K562 (cell line): ENCODE measurements around the gene USP32. TPM values are rescaled to one million over a fixed set of nuclear protein-coding genes. Genes with fewer than 3 reads are reported as not detected.
A peak's percentile ranks its signal among the peaks of the same experiment; 100 is the strongest.

ENCODE experiments used
- ATAC-seq: fragments of 200-7000 bp; cut with Tn5 transposase; 3 replicates; pipeline ENCODE4 v1.9.1; 2020; ENCODE audit warnings: moderate library complexity
- BruUV-seq: library from RNA; stranded (reverse); fragments of 400-500 nt; replicated peaks from 2 replicates; lab custom pipeline; 2021; lab: Mats Ljungman, UMichigan
- CTCF ChIA-PET: fragments of 300-600 bp; formaldehyde crosslinking; extraction: SDS; loops from one replicate; lab custom pipeline; 2021; ENCODE audit warnings: low intra/inter-chr PET ratio; lab: Yijun Ruan, JAX
- POLR2A ChIA-PET: fragments of 300-600, 350-650 bp; sonication (Branson Sonifier 250); formaldehyde crosslinking; extraction: SDS; loops from one replicate; lab custom pipeline; 2021; ENCODE audit warnings: antibody characterized with exemption, inconsistent platforms; lab: Yijun Ruan, JAX
- DNase-seq, 4 experiments: peaks; one replicate each; pipeline versions ENCODE4 v3.0.0 to v3.0.0-alpha.2; 2011 to 2018; ENCODE audit warnings: low spot score in 3 of 4, mixed read lengths in 3 of 4; ENCODE audit errors: extremely low read depth in 1 of 4
- FAIRE-seq: peaks from 2 replicates; lab custom pipeline; 2011; peaks lifted over from hg19 to GRCh38; lab: Jason Lieb, UNC
- H2AFZ ChIP-seq: 2 replicates; pipeline ENCODE4 v1.6.0; 2011; ENCODE audit warnings: low read depth, low read length, control low read depth, inconsistent platforms
- H3K27ac ChIP-seq: fragments of 200-600 bp; 3 replicates; pipeline ENCODE4 v1.8.0; 2011; ENCODE audit warnings: low read depth, mild to moderate bottlenecking, control low read depth, inconsistent platforms, low read length, moderate library complexity, mixed read lengths; ENCODE audit errors: extremely low read depth
- H3K27me3 ChIP-seq, 2 experiments: fragments of 300-600 bp in 1 of 2; 2 replicates in 1 of 2; 3 replicates in 1 of 2; pipeline versions ENCODE4 v1.6.0 to v1.8.0; 2011; ENCODE audit warnings: inconsistent platforms in 2 of 2, low read length in 2 of 2, mild to moderate bottlenecking in 1 of 2, mixed read lengths in 1 of 2, moderate library complexity in 1 of 2; ENCODE audit not compliant: control insufficient read depth in 2 of 2, insufficient read depth in 2 of 2
- H3K36me3 ChIP-seq: fragments of 300-600 bp; 3 replicates; pipeline ENCODE4 v1.8.0; 2011; ENCODE audit warnings: mild to moderate bottlenecking, low read length, inconsistent platforms; ENCODE audit not compliant: control insufficient read depth, insufficient read depth
- H3K4me1 ChIP-seq, 2 experiments: fragments of 200-600 bp in 1 of 2; replicated peaks in 1 of 2; 2 replicates in 1 of 2; 3 replicates in 1 of 2; pipeline versions ENCODE4 v1.5.1 to v1.8.0; 2011; ENCODE audit warnings: inconsistent platforms in 2 of 2, low read length in 2 of 2, mild to moderate bottlenecking in 1 of 2, mixed read lengths in 1 of 2, moderate library complexity in 1 of 2; ENCODE audit not compliant: control insufficient read depth in 2 of 2, insufficient read depth in 2 of 2
- H3K4me2 ChIP-seq: 2 replicates; pipeline ENCODE4 v1.6.1; 2011; ENCODE audit warnings: low read length, control low read depth, inconsistent platforms, mixed read lengths; ENCODE audit not compliant: insufficient read depth
- H3K4me3 ChIP-seq: fragments of 200-600 bp; sonication (generic), shearing (Covaris generic); 2 replicates; pipeline ENCODE4 v1.5.1; 2016; ENCODE audit warnings: control low read depth, inconsistent platforms
- H3K79me2 ChIP-seq: fragments of 200-600 bp; 3 replicates; pipeline ENCODE4 v1.8.0; 2011; ENCODE audit warnings: low read length, inconsistent platforms; ENCODE audit not compliant: control insufficient read depth, insufficient read depth
- H3K9ac ChIP-seq, 2 experiments: 2 replicates each; pipeline versions ENCODE4 v1.6.0 to v1.6.1; 2011; ENCODE audit warnings: low read depth in 2 of 2, low read length in 2 of 2, control low read depth in 1 of 2, inconsistent platforms in 1 of 2, mild to moderate bottlenecking in 1 of 2, mixed read lengths in 1 of 2; ENCODE audit not compliant: insufficient read depth in 1 of 2
- H3K9me1 ChIP-seq: one replicate; pipeline ENCODE4 v1.6.0; 2011; ENCODE audit warnings: inconsistent platforms, mild to moderate bottlenecking, low read length, moderate library complexity; ENCODE audit not compliant: control insufficient read depth, insufficient read depth
- H3K9me3 ChIP-seq: replicated peaks from 2 replicates; pipeline ENCODE4 v1.5.1; 2011; ENCODE audit warnings: low read depth, low read length, inconsistent platforms; ENCODE audit not compliant: control insufficient read depth, insufficient read depth
- H4K20me1 ChIP-seq: replicated peaks from 2 replicates; pipeline ENCODE4 v1.6.1; 2011; ENCODE audit warnings: low read length, inconsistent platforms, mixed read lengths; ENCODE audit not compliant: control insufficient read depth, insufficient read depth
- ADNP ChIP-seq: fragments of 200-800 bp; sonication (Bioruptor generic); IDR thresholded peaks from 2 replicates; pipeline ENCODE4 v1.6.1; 2016; ENCODE audit warnings: missing genetic modification characterization, missing compliant biosample characterization
- BCOR ChIP-seq: fragments of 450-650 bp; IDR thresholded peaks from 2 replicates; pipeline ENCODE4 v1.6.1; 2016
- ESRRA ChIP-seq: fragments of 450-650 bp; IDR thresholded peaks from 2 replicates; pipeline ENCODE4 v1.6.1; 2014; ENCODE audit warnings: low read depth, mild to moderate bottlenecking, moderate library complexity, borderline replicate concordance
- GABPB2 ChIP-seq: fragments of 250-450 bp; sonication (Bioruptor Pico); conservative IDR thresholded peaks from 2 replicates; pipeline ENCODE4 v1.5.1; 2021; ENCODE audit warnings: mild to moderate bottlenecking
- KDM1A ChIP-seq, 2 experiments: fragments of 450-650 bp; IDR thresholded peaks; 2 replicates each; pipeline ENCODE4 v1.6.1; 2016; ENCODE audit warnings: mild to moderate bottlenecking in 2 of 2
- L3MBTL2 ChIP-seq: fragments of 450-650 bp; IDR thresholded peaks from 2 replicates; pipeline ENCODE4 v1.6.1; 2016; ENCODE audit warnings: mild to moderate bottlenecking, moderate library complexity
- RBM25 ChIP-seq: fragments of 200-400 bp; formaldehyde crosslinking; IDR thresholded peaks from 2 replicates; pipeline ENCODE4 v1.6.1; 2018; ENCODE audit warnings: low read length, low read depth, moderate library complexity; ENCODE audit not compliant: severe bottlenecking
- SMARCA5 ChIP-seq: fragments of 450-650 bp; IDR thresholded peaks from 2 replicates; pipeline ENCODE4 v1.6.1; 2016
- ZBTB11 ChIP-seq, 3 experiments: fragments of 200-800 bp in 1 of 3; fragments of 250-450 bp in 1 of 3; fragments of 450-650 bp in 1 of 3; sonication (Bioruptor Pico) in 1 of 3; sonication (Bioruptor generic) in 1 of 3; formaldehyde crosslinking in 1 of 3; IDR thresholded peaks; 2 replicates each; pipeline versions ENCODE4 v1.6.1 to v1.8.0; 2016 to 2022; ENCODE audit warnings: mild to moderate bottlenecking in 2 of 3, missing genetic modification characterization in 2 of 3, missing compliant biosample characterization in 1 of 3, moderate library complexity in 1 of 3
- WGBS: fragments of 100-300 bp; shearing (Covaris generic); methylation state at CpG from one replicate; pipeline ENCODE4 v1.1.6; 2016; ENCODE audit warnings: low coverage, mixed read lengths; ENCODE audit not compliant: insufficient coverage; ENCODE audit errors: missing lambda C conversion rate; 5-methylcytosine and 5-hydroxymethylcytosine counted together
- in situ Hi-C: fragments of 300-500 bp; cut with MboI; formaldehyde crosslinking; loops from 4 replicates; pipeline ENCODE4 v1.15.0; 2018; ENCODE audit warnings: inconsistent platforms, mixed read lengths
- intact Hi-C: fragments of 100-400 bp; cut with micrococcal nuclease; formaldehyde crosslinking; loops from 2 replicates; pipeline ENCODE4 v1.14.2; 2022
- polyA plus RNA-seq, 8 experiments: library from polyadenylated mRNA; depleted of rRNA in 4 of 8; stranded (reverse) in 5 of 8; unstranded in 3 of 8; fragments of >200 nt; fragmentation: Nextera tagmentation in 2 of 8; fragmentation: Illumina TruSeq in 1 of 8; extraction: Ambion mirVana in 2 of 8; extraction: Trizol in 1 of 8; gene quantifications; 2 replicates each; pipeline versions ENCODE4 v1.2.1 to v1.2.3, GENCODE V29; 2011 to 2014; ENCODE audit warnings: inconsistent platforms in 1 of 8, missing spikeins in 1 of 8
- total RNA-seq, 7 experiments: library from RNA; depleted of rRNA in 6 of 7; stranded (reverse); fragments of >200 nt in 6 of 7; fragmentation: Illumina TruSeq in 2 of 7; extraction: Trizol in 2 of 7; gene quantifications; 2 replicates each; pipeline versions ENCODE4 v1.2.1 to v1.2.3, GENCODE V29; 2011 to 2021; ENCODE audit warnings: low replicate concordance in 1 of 7

Gene USP32
- total and polyA plus RNA-seq, 9 of the 15 experiments (the other 6 are each of a cell fraction or from before 2014, with no cell fraction given) = 18.0 to 69.3 (median 47.1) TPM

- BruUV-seq = no TSS peak
- ChIA-PET CTCF (no interaction called here), POLR2A (interaction anchor here (0.7 kb wide), 1 partner anchor 21 kb away, joined by 3 read pairs; no protein-coding TSS in a partner anchor)
- WGBS = 39% methylated on average over 5 of the region's 5 CpGs
- FAIRE-seq (no peak), DNase-seq (peak in 1 of 4 experiments; percentile 4), ATAC-seq (no peak)
- intact Hi-C loops = no loop called here
- Histone ChIP-seq H3K4me2 (no peak overlapping the region), H3K9me3 (no peaks in the 10 kb centered on the region), H3K9ac (no peak overlapping the region), H3K79me2 (no peaks in the 10 kb centered on the region), H3K4me1 (peaks cover 17 to 23% of the 10 kb centered on the region in 2 experiments), H3K4me3 (no peak overlapping the region), H3K27ac (no peak overlapping the region), H3K9me1 (no peaks in the 10 kb centered on the region), H2AFZ (no peak overlapping the region), H3K36me3 (no peaks in the 10 kb centered on the region), H3K27me3 (peaks cover 0 to 5% of the 10 kb centered on the region in 2 experiments; a peak in 2 of 5 replicates), H4K20me1 (no peaks in the 10 kb centered on the region)
- peak; percentile 71; the same call in 1 of the 2 replicates for TF ChIP-seq BCOR
- peak; percentile 12 to 59; a peak in 2 of 4 replicates for TF ChIP-seq KDM1A (IDR thresholded peaks at IDR 0.05)
- peak in 1 of 3 experiments; percentile 59; a peak in 1 of 6 replicates for TF ChIP-seq ZBTB11 (CRISPR knock-in tag; IDR thresholded peaks at IDR 0.05)
- TF ChIP-seq ADNP (tag) = peak; percentile 31; the same call in 1 of the 2 replicates
- peak; percentile 91 for TF ChIP-seq RBM25
- TF ChIP-seq ESRRA = 0 out of 2 replicates have a peak, but pooled peaks have one; percentile 8
- TF ChIP-seq SMARCA5 = peak; percentile 43; the same call in 1 of the 2 replicates
- TF ChIP-seq GABPB2 (CRISPR knock-in tag) = no peak
- no peak for TF ChIP-seq L3MBTL2
- in situ Hi-C loops = no loop called here
Measured at GRCh38 chr17:60164697-60165096, 227.2 kb downstream of the USP32 start.
